SU-DHL-6 (cell line): Measurements from ENCODE around the gene DPH1.

ENCODE experiments used
- CTCF ChIP-seq: fragments of 200-600 bp; sonication (generic); IDR thresholded peaks from one replicate; pipeline ENCODE4 v1.5.1; 2017; ENCODE audit warnings: antibody characterized with exemption, mild to moderate bottlenecking, low read length, moderate library complexity; ENCODE audit not compliant: insufficient read depth, poor library complexity, severe bottlenecking
- EZH2phosphoT487 ChIP-seq: fragments of 200-600 bp; sonication (generic), shearing (Covaris generic); conservative IDR thresholded peaks from 2 replicates; pipeline ENCODE4 v1.6.1; 2018; ENCODE audit warnings: mild to moderate bottlenecking, antibody characterized with exemption, low read length, moderate library complexity, mixed read lengths

- TF ChIP-seq CTCF (no peak), EZH2phosphoT487 (no peak)
Observed at GRCh38 chr17:2060681-2061440, 30.9 kb downstream of the DPH1 start.
